ENCODE results near the gene NUDT14.

DNA sequence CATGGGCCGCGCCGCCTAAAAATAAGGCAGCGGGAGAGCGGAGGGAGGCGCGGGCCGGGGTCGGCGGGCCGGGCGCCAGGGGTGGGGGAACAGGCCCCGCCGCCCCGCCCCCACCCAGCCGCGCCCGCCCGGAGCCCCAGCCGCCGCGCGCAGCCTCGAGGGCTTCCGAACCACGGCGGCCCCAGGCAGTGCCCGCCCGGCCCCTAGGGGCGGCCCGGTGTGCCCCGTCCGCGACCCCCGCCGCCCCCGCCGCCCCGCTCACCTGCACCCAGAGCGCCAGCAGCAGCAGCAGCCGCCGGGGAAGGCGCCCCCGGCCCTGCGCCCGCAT, 13.1 kb downstream of the NUDT14 start:
- TF ChIP-seq, protein P1, sequence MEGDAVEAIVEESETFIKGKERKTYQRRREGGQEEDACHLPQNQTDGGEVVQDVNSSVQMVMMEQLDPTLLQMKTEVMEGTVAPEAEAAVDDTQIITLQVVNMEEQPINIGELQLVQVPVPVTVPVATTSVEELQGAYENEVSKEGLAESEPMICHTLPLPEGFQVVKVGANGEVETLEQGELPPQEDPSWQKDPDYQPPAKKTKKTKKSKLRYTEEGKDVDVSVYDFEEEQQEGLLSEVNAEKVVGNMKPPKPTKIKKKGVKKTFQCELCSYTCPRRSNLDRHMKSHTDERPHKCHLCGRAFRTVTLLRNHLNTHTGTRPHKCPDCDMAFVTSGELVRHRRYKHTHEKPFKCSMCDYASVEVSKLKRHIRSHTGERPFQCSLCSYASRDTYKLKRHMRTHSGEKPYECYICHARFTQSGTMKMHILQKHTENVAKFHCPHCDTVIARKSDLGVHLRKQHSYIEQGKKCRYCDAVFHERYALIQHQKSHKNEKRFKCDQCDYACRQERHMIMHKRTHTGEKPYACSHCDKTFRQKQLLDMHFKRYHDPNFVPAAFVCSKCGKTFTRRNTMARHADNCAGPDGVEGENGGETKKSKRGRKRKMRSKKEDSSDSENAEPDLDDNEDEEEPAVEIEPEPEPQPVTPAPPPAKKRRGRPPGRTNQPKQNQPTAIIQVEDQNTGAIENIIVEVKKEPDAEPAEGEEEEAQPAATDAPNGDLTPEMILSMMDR (IDR thresholded peaks at IDR 0.05): no peak
- TF ChIP-seq ZFX (IDR thresholded peaks at IDR 0.05; ENCODE audit: borderline replicate concordance): no peak

Measured in 22Rv1 (cell line).